Forelimb muscle (tissue), 1 donor: ENCODE results near the gene HMCN1. TPM values are rescaled to one million over a fixed set of nuclear protein-coding genes. Genes with fewer than 3 reads are reported as not detected.

Experiments used
- DNase-seq: peaks from one replicate; pipeline ENCODE4 v3.0.0-alpha.2; 2013; ENCODE audit warnings: low read depth
- polyA plus RNA-seq: library from polyadenylated mRNA; unstranded; fragments of 120-200 nt; gene quantifications from one replicate; pipeline ENCODE4 v1.2.1, GENCODE V29; 2013; ENCODE audit not compliant: insufficient read length

Gene HMCN1
- polyA plus RNA-seq = 13.6 TPM

DNA sequence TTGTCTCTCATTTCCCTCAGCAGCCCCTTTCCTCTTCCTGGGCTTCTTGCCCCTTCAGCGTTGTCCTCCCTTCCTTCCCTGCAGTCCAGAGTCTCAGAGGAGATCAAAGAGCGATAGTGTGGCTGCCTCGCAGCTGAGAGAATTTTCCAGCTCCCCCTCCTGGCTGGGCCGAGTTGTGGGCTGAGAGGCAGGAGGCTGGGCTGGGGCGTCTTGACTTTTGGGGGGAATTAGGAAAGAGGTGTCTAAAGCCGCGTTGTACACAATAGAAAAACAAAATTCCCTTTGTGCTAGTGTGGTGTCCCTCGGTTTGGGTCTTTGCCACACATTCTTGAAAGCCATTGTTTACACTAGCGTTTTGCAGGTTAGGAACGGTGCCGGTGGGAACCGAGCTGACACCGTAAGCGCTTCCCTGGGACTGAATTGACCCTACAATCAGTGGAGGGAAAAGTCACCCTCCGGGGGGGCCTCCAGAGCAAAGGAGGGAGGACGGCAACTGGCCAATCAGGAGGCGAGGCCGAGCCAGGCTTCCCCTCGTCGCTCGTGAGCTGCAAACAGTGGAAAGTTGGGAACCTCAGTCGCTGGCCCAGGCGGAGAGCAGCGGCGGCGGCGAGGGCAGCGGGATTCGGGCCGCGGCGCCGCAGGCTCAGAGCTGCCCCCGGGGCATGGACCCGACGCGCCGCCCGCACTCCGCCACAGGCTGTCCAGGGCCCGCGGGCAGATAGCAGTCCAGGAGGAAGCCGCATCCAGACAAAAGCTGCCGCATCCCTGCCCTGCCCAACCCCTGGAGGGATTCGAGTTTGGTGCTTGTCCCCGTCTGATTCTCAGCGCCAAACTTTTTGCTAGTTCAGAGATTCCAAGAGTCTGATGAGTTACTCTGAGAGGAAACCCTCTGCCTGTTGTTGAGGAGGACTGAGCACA, at the start of gene HMCN1:
Gene HMCN1, plus strand, starts transcription at position 574 of the 918 bp plus-strand sequence. CDS start 389 bp downstream, outside the sequence.
- no peak for DNase-seq

DNA sequence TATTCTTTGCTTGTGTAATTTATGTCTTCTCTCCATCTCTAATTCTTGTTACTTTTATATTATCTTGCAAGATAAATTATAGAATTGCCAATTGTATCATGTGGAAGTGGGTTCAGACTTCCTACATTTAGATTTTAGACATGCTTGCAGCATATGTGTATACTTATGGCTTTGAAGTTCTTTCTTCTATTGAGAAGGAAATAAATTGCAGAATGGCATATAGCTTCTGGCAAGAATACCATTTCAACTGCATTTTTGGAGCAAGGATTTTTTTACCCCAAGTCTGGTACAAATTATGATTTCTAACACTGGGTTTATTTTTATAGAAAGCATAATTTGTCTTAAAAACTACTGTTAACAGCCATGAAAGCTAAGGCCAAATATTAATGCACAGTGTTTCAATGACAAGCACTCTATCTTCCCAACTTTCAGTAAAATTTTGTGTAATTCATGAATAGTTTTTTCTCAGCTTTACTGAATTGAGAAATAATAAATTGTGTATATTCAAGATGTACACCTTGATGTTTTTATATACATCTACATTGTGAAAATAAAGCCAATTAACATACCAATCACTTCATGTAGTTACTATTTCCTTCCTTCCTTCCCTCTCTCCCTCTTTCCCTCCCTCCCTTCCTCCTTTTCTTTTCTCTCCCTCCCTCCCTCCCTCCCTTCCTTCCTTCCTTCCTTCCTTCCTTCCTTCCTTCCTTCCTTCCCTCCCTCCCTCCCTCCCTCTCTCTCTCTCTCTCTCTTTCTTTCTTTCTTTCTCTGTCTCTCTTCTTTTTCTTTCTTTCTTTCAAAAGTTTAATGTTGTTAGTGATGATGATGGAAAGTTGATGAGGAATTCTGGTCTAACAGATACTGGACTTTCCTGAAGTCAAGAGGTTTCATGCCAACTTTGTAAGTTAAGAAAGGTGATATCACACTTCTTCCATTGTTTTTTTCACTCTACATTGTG, 47.1 kb upstream of the HMCN1 start:
- no peak for DNase-seq

DNA sequence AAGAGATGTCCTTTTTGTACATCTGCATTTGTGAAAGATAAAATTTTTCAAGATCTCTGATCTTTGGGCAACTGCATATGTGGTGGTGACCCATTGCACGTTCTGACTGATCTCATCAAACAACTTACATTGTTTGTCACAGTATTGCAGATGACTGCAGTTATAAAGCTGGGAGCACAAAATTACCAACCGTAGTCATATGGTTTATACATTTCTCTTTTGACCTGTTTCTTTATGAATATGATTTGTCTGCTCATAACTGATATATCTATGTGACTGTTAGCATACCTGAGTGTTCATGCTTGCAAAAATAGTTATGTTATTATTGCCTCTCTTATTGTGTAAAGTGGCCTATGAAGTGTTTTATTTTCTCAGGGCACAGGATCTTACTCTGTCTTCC, 43.7 kb upstream of the HMCN1 start:
- DNase-seq = no peak

DNA sequence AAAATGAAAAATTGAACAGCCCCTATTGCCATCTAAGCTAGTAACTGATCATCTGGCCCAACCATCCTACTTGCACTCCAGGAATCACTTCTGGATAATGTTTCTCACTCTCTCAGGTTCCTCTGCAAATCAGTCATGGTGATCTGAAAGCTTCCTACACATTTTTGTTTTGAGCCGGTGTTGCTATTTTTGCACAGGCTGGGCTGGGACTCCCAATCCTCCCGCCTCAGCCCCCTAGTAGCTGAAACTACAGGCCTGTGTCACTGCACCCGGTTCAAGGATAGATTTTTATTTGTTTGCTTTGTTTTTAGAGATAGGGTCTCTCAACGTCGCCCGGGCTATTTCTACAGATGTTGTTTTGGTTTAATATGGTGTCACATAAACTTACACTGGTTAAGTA, 40.5 kb upstream of the HMCN1 start:
- no peak for DNase-seq

DNA sequence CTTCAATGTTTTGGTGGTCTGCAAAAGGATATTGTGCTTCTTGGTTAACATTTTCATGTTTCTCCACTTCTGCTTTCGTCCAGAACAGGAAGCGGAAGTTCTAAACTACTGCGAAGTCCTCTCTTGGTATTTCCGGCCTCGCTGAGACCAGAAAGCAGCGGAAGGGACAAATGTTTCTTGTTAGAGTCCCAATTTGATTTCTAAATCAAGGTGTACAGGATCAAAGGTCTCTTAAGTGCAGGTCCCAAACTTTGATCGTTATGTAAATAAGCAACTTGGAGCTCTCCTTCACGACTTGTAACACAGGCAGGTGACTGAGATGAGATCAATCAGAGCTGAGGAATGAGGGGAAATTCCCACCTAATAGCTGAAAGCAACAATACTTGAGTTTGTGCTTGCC, 40.1 kb upstream of the HMCN1 start:
- no peak for DNase-seq

DNA sequence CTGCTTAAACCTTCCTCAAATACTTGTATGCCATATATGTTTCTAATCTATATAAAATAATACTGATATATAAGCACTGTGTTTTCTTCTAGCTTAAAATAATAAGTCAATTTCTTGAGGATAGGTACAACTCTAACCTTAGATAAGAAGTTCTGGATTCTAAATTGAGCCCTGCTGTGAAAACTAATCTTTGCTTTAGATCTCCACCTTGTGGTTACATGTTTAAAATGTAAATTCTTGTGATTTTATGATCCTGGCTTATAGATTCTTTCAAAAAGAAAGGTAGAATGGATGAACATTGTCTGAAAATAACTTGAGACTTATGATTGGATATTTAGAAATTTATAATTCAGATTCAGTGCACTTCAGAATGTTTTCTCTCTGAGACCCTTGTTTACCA, 38.9 kb upstream of the HMCN1 start:
- no peak for DNase-seq

DNA sequence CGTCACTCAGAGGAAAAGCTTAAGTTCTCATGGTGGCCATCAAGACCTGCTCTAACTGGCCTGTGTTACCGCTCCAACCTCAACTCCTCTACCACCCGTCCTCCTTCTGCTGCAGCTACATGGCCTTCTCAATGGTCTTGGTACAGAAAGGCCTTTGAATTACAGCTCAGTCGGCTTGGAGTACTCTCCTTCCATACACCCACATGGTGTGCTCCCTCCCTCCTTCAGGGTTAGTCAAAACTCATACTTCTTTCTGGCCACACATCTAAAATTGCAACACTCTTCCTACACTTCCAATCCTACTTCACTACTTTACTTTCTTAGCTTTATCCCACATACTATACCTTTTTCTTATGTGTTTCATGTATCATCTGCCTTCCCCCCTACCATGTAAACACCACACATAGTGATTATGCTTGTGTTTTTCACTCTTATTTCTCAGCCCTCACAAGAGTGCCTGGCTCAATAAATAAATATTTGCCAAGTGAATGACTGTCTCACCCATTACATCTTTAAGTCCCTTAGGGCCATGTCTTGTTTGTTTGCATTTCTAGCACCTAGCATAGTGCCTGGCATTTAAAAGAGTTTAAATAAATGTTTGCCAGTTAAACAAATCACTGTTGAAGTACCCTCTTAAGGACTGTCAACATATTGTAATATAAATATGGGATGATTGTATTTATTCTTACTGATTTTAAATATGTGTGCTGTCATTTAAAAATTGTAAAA, 37.6 kb upstream of the HMCN1 start:
- DNase-seq = no peak

DNA sequence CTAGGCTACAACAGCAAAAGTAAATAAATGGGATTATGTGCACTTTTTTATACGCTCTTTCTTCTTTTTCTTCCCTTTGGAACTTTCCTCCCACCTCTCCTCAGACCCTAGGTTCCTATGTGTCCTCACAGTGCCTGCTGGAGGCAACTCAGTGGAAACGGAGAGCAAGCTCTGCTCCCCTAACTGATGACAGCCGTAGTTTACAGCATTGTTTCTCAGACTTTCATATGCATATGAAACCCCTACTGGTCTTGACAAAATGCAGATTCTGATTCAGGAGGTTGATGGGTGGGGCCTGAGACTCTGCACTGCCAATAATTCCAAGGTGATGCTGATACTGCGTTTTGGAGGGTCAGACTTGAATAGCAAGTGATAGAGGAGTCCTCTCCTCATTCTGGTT, 34.3 kb upstream of the HMCN1 start:
- no peak for DNase-seq

DNA sequence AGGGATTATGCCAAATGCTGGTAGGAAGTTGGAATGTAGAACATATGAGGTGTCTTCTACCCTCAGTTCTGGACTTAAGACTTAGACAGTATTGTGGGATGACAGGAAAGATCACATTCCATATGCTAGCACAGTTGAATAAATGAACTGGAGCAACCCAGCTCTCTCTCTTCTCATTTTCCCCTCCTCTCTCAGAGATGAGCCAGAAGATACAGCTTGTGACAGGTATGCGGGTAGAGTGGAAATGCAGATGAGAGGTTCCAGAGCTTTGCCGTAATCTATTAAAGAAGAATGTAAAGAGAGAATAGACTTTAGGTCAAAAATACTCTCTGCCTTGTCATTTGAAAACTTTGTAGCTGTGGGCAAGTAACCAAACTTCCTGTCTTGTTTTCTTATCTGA, 32.5 kb upstream of the HMCN1 start:
- no peak for DNase-seq

DNA sequence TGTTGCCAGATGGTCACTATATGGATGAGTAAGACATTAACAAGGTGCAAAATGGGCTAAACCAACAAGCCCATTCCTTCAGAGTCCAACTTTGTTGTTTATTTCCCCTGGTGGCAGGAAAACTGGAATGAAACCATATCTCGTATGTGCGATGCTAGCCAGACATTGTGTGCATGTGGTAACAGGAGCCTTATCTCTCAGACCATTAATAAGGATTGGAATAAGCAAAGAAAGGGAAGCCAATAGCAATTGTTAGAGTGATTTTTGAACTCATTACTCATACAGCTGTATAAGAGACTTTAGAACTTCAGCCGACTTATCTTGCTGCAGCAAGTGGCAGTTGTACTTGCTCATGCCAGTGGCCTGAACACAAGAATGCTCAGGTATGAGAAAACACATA, 30.0 kb upstream of the HMCN1 start:
- no peak for DNase-seq

DNA sequence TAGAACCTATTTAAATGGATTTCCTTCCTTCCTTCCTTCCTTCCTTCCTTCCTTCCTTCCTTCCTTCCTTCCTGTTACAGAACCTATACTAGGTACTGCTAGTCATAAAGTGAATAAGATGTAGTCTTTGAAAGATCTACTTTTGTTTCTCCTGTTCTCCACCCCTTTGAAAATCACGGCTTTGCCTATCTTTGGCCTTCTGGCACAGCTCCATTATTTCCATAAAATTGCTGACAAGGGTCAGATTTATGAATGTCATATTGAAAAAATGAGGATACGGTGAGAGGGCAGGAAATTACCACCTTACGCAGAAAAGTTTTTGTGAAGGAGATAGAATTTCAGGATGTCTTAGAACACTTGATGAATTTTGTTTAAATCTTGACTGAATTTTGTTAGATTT, 18.1 kb upstream of the HMCN1 start:
- DNase-seq = no peak

DNA sequence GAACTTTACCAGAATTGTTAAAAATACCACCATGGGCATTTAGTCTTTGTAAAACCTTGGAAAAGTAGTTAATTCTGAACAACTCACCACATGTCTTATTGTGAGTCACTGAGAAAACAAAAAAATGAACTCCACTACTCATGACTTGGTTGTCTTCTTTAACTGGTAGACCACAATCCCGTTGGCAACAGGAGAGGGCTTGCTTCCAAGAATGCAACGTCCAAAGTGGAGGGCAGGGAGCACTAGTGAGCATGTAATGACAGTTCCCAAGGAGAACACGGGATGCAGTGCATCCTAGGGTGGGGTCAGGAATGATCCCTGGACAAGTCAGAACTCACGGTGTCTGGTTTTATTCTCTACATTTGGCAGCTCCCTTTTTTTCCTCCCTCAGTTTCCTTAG, 15.2 kb upstream of the HMCN1 start:
- no peak for DNase-seq

DNA sequence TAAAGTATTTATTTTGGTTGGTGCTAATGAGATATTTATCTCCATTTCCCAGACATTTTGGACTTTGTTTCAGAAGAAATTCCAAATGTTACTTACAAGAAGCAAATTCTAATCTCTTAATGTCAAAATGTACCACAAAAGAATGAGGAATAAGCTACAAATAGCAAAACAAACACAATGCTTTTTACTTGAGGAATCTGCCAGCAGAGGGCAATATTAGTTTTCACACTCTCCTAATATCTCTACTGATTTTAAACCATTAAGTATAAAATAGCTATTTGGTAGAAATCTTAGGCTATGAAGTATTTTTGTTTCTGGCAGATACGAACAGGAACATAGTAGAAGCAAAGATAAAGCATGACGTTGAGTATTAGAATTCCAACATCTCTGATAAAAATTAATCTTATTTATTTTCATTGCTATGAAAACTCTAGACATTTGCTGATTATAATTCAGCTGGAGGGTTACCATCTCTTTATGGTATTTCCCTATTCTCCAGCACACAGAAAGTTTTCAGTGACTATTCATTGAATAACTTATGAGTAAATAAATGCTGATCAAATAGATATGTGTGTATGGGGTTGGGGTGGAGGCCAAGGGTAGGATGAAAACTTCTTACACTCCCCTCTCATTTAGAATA, 13.4 kb upstream of the HMCN1 start:
- peak; percentile 44 for DNase-seq

DNA sequence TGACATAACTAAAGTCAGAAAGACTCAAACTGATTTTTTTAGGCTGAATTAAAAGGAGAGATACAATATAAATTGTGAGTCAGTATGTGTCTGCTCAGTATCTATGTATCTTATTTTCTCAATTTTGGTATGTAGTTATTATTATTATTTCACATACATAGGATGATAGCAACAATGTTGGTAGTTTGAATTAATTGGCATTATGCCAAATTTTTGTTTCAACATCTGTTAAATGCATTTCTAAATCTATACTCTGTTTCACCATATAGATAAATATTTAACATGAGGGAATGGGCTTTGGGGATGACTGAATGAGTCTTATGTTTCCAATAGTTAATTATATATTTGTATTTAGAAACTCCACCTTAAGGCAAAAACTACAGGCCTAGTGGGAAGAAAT, 12.6 kb upstream of the HMCN1 start:
- DNase-seq = no peak

DNA sequence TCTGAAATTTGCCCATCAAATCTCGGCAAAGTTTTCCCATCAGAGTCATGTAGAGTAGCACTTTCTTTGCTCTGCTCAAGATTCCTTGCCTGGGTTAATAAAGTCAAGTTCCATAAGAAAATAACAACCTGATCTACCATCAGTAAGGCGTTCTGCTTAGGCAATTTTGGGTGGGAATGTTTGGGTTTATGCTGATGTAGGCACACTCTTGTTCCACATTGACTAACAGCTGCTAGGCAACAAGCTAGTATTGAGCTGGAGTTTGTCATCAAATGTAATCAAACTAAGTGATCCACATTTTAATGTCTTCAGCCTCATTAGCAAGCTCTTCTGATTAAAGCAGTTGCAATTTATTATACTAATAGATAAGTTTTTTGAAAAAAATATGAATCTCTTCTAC, 12.1 kb upstream of the HMCN1 start:
- DNase-seq = no peak

DNA sequence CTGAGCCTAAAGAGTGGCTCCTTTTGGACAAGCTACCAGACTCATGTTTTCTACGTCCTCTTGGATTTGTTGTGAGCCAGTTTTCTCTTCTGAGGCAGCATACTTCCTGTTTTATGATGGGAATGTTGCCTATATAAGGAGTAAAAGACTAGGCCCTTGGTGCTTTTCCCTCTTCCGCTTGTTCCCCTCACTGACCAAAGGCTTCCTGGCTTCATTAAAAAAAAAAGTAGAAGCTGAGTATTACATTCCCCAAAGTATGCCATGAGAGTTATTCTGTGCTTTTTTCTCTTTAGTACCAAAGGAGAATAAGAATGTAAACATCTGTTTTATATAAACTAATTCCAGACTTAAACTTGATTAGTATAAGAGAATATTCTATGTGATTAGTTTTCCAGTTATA, 6.5 kb upstream of the HMCN1 start:
- no peak for DNase-seq

DNA sequence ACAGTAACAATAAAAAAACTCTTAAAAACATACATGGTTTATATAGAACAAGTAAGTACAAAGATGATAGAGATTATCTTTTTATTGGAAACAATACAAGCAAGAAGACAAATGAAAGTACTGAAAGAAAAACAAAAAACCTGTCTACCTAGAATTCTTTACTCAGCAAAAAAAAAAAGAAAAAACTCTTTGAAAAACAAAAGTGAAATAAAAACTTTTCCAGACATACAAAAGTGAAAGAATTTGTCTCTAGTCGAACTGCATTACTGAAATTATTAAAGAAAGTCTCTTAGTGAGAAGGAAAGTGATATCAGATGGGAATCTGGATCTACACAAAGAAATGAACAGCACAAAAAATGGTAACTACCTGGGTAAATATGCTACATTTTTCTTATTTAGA, 2.7 kb upstream of the HMCN1 start:
- DNase-seq = no peak

DNA sequence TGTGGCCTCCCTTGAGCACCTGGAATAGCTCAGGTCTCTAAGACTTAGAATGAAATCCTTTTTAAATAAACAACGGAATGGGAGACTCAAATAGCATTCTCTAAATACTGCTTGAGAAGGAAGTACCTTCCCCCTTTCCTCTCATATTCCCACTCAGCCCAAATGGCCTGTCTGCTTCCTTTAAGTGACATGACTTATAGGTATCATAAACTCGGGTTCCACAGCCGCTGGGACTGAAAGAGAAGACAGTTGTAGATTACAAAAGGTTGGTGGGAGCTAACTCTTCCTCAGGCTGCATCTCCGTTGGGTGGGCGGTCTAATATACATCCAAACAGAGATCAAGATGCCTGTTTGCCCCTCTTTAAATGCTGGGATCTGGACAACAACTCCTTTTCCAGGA, 1.2 kb upstream of the HMCN1 start:
- no peak for DNase-seq

DNA sequence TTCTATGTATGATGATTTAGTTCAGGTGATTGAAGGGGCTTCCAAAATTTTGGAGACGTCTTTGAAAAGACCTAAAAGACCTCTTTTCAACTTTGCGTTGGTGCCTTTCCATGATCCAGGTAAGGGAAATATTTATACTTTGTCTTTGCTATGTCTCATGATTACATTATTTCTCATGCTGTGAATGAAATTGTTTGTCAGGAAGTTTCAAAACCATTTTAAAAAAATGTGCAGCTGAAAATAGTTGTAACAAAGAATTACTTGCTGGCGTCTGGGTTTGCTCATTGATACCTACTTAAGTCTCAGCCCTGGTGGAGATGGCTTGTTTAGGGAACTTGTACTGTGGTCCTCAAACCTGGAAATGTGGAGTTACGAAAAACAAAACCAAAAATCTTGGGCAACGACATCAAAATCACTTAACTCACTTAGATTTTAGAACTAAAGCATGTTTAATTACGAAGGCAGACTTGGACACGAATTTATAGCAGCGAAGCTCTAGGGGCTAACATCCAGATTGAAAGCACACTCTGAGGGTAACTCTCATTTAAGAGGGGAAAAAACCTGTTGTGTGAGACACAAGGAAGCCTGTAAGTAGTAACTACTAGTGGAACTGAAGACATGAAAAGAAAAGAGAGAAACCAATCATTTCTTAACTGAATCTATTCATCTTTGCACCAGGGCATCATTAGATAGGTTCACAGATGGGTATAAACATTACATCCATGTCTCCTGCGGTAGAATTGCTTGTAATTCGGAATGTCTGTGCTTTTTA, 924 bp downstream of the HMCN1 start:
- no peak for DNase-seq

DNA sequence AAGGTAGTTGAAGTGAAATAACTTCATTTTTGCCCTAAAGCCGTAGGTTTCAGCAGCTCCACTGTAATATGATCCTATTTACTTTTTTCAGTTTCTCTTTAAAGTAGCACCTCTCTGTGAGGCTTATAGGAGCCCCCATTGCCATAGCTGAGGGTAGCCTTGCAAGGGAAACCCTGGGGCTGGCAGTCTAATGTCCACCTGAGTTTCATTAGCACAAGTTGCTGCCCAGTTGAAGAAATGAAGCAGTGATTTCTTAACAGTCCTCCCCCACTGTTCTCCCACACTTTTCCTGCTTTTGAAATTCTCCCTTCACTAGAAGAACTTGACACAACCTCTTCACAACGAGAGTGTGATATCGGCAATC, 1.5 kb downstream of the HMCN1 start:
- no peak for DNase-seq

DNA sequence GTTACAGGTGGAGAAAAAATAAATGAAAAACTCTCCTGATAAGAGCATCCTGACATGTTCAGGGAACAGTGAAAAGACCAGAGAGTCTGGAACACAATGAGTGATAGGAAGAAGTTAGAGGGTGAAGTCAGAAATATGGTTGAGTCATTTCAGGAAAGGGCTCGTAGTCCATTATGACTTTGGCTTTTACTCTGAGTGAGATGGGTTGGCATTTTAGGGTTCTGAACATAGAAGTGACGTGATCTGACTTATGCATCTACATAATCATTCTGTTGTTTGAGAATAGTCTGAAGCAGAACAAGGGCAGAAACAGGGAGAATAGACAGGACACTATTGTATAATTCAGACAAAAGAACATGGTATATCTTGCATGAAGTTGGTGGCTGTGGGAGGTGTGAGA, 5.8 kb downstream of the HMCN1 start:
- no peak for DNase-seq
